GM18909 (cell line): ENCODE results near the gene CFAP299.
"Not testable (repeated sequence)": the region's sequence is repeated elsewhere in the genome, so short reads cannot be mapped to it uniquely, and the experiment has no call there.

Experiments
- ATAC-seq: cut with Tn5 transposase; IDR thresholded peaks from one replicate; pipeline ENCODE4 v1.9.1; 2021; ENCODE audit warnings: mild to moderate bottlenecking; ENCODE audit not compliant: unreplicated experiment, poor library complexity

Gene CFAP299

GRCh38 chr4:80576796-80577195, 241.3 kb downstream of the CFAP299 start:
- no peak for ATAC-seq

DNA sequence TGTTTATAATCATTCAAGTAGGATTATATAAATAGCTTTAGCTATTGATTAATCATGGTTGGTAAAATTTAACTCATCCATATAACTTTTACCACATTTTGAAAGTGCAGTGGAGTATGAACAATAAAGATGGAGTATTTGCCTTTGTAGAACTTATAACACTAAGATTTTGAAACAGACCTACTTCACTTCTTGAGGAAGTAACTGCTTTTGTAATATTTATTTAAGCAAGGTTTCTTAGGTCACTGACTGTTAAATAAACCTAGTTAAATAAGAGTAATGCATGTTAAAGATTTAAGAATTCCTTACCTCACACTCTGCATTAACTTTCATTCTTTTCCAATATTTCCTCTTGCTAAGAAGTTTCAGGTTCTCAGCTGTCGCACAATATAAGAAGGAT, 242.5 kb downstream of the CFAP299 start:
- no peak for ATAC-seq

DNA sequence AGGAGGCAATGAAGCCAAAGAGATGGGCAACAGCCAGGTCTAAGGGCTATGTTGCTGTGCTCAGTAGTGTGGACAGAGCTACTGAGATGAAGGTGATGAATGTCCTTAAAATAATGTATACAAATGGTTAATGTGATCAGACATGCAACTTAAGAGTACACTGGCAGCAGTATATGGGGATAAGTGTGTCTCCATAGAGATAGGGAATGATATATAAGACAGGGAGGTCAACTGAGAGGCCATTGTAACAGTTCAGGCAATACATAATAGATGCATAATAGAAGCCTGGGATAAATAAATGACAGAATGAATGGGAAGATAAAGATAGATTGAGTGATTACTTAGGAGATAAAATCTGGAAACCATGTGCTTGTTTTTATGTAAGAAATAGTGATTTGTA, 250.0 kb downstream of the CFAP299 start:
- no peak for ATAC-seq

DNA sequence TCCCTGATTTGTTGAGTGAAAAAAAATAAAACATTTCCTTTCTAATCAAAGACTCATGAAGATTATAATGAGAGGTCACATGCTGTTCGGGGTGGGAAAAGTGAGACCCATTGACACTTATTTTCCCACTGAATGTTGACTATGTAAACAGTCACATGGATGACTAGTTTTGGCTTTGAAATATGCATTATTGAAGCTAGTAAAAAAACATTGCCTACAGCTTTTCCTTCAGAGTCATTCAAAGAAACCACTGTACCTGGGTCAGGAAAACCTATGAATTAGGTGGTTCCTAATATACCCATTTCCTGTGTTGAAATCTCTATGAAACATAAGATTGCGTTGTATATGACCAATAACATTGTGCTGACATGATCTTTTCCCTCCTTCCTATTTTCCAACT, 251.2 kb downstream of the CFAP299 start:
- no peak for ATAC-seq

GRCh38 chr4:80587871-80588385, 252.4 kb downstream of the CFAP299 start:
- ATAC-seq, result no peak

GRCh38 chr4:80592950-80593349, 257.4 kb downstream of the CFAP299 start:
- ATAC-seq, result peak; percentile 83

DNA sequence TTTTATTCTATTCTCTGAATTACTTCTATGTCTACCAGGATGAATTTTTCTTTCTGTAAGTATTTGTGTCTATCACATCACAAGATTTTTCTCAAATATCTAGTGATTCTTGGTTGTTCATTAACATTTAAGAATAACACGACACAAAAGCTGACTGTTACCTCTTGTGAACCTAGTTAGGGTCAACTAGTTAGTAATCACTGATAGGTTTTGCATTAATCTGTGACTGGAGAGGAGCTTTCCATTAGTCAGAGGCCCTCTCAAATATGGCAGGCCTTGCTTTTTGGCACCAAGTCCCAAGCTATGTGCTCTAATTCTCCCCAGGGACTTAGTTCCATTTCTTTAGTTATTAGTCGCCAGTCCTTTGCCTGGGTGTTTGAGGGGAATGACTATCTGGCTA, 259.2 kb downstream of the CFAP299 start:
- ATAC-seq, result no peak

GRCh38 chr4:80608281-80608980, 272.9 kb downstream of the CFAP299 start:
- no peak for ATAC-seq

DNA sequence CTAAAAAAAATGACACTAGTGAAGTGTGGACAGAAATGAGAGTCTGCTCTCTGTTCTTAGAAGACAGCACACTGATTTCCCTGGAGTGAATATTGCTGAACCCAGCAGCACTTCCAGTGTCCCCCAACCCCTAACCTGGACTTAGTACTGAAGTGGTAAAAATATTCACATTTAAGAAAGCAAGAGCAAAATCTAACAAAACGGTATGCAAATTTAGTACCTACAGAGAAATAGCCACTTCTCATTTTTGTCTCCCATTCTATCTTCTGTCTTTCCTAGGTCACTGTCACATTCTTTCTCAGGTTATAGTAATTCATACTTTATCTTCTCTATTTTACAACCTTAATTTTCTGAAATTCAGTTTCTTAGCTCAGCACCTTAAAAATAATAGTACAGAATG, 274.7 kb downstream of the CFAP299 start:
- peak; percentile 20 for ATAC-seq

GRCh38 chr4:80610845-80611677, 275.5 kb downstream of the CFAP299 start:
- ATAC-seq, result peak; percentile 89

- ATAC-seq, result peak; percentile 22
These were observed 276.1 kb downstream of the CFAP299 start for GRCh38 chr4:80611678-80611979.

DNA sequence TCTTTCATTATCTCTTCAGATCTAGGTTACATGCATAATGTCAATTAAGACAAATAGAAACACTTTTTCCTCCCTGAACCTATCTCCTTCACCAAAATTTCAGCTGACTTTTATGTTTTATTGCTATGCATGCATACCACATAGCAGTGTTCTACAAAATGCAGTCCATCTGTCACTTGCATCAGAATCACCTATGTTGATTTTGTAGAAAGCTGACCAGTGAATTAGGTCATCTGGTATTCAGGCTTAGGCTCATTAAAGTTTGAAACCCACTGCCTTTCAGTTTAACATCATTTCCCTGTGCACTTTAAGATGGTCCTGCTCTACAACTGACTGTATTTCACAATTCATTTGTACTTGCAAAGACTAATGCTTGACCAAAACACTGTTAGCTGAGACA, 277.9 kb downstream of the CFAP299 start:
- ATAC-seq, result no peak

DNA sequence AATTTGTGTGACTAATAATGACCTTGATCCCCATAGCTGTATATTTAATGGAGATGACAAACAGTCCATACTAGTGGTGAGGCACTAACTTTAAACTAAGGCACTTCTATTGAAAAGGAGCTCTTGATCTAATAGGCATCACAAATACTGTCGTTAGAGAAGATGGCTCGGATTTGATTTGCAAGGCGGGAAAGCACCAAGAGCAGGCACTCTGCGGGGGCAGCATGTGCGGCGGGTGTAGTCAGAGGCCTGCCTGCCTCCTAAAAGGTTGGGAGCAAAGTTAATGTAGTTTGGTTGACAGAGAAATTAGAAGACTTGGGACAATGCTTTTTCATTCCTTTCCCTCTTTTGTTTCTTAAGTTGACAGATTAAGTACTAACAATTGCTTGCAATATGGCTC, 278.8 kb downstream of the CFAP299 start:
- no peak for ATAC-seq

DNA sequence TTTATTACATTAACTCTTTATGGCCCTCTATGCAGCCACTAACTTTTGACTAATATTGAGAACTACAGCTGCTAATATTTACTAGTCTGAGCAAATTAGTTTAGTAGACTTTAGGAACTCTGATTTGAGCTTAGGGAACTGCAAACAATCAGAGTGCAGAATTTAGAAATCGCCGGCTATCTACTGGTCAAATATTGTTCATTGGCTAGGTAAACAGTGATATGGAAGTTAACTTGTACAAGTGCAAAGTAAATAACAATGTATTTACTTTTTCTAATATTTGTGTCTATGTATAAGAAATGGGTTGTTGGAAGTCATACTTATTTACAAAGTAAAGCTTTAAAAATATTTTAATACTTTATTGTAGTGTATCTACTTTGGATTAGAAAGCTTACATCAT, 279.6 kb downstream of the CFAP299 start:
- no peak for ATAC-seq

GRCh38 chr4:80619070-80619674, 283.6 kb downstream of the CFAP299 start:
- no peak for ATAC-seq

GRCh38 chr4:80631861-80632260, 296.3 kb downstream of the CFAP299 start:
- no peak for ATAC-seq

GRCh38 chr4:80637190-80637589, 301.7 kb downstream of the CFAP299 start:
- no peak for ATAC-seq

- ATAC-seq, result no peak
These were observed 310.5 kb downstream of the CFAP299 start for GRCh38 chr4:80646061-80646460.

DNA sequence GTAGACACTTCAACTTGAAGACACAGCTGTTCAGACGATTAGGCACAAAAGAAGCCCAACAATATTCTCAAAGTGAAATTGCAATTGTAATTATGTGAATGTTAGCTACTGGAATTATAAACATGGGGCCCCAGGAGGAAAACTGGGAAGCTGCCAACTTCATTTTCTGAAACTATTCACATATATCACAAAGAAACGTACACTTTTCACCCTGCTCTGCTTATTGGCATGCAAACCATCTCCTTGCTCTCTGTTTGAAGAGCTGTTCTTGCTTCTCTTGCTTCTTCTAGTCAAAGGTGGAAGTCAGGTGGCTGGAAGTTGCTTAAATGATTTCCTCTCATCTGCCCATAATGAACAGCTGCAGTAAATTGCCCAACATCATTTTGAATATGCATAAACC, 320.1 kb downstream of the CFAP299 start:
- no peak for ATAC-seq

DNA sequence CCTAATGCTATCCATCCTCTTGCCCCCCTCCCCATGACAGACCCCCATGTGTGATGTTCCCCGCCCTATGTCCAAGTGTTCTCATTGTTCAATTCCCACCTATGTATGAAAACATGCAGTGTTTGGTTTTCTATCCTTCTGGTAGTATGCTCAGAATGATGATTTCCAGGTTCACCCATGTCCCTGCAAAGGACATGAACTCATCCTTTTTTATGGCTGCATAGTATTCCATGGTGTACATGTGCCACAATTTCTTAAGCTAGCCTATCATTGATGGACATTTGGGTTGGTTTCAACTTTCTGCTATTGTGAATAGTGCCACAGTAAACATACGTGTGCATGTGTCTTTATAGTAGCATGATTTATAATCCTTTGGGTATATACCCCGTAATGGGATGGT, 334.6 kb downstream of the CFAP299 start:
- not testable (repeated sequence) for ATAC-seq

- ATAC-seq, result no peak
These were observed 342.9 kb downstream of the CFAP299 start for GRCh38 chr4:80678413-80678812.
